ENCODE results near the gene PLEKHO2.
A peak's percentile ranks its signal among the peaks of the same experiment; 100 is the strongest.

PLEKHO2 gene

DNA sequence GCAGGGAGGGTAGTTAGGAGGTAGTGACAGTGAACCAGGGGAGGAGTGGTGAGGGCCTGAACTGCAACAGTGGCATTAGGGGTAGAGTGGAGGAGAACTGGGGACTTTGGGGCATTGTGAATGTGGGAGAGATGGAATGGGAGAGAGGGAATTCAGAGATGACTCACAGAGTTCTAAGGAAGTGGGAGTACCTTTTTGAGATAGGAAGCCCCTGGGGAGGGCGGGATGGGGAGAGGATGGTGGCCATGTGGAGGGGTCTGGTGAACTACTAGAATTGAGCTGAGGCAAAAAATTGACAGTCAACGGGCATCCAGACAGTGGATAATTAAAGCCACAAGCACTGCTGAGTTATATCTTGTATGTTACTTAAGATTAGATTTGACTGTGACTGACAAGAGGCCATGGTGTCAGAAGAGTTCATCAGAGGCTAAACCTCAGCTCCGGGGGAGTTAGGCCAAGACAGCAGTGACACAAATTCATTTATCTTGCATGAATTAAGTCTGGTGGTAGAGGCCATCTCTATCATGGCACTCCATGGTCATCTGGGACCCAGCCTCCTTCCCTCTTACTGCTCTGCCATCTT lies 34.0 kb downstream of the PLEKHO2 start:
- TF ChIP-seq, protein P1, sequence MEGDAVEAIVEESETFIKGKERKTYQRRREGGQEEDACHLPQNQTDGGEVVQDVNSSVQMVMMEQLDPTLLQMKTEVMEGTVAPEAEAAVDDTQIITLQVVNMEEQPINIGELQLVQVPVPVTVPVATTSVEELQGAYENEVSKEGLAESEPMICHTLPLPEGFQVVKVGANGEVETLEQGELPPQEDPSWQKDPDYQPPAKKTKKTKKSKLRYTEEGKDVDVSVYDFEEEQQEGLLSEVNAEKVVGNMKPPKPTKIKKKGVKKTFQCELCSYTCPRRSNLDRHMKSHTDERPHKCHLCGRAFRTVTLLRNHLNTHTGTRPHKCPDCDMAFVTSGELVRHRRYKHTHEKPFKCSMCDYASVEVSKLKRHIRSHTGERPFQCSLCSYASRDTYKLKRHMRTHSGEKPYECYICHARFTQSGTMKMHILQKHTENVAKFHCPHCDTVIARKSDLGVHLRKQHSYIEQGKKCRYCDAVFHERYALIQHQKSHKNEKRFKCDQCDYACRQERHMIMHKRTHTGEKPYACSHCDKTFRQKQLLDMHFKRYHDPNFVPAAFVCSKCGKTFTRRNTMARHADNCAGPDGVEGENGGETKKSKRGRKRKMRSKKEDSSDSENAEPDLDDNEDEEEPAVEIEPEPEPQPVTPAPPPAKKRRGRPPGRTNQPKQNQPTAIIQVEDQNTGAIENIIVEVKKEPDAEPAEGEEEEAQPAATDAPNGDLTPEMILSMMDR (conservative IDR thresholded peaks at IDR 0.05; ENCODE audit: control insufficient read depth, insufficient read depth, low read depth, low read length), result no peak
- no peak overlapping the region for H3K4me3 ChIP-seq (ENCODE audit: control insufficient read depth, low read depth, low read length)
- DNase-seq (ENCODE audit: low read depth), result no peak

DNA sequence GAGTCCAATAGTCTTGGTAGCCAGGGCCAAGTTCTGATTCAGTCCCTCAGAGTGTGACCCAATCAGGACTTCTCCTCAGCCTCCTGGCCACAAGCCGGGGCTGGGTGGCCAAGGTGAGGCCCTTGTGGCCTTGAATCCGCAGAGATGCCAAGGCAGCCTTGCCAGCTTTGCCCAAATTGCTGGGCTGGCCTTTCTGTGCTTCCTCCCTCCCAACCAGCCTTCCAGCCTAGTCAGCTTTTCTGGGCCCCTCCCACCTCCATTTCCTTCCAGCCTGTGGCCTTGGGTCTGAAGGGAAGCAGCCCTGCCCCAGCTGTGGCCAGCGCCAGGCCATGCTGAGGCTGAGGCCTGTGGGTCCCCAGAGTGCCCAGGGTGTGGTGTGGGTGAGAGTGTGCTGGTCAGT lies 35.7 kb downstream of the PLEKHO2 start:
- TF ChIP-seq, protein P1 (conservative IDR thresholded peaks at IDR 0.05; ENCODE audit: control insufficient read depth, insufficient read depth, low read depth, low read length), result no peak
- H3K4me3 ChIP-seq (ENCODE audit: control insufficient read depth, low read depth, low read length), result no peak overlapping the region
- DNase-seq (ENCODE audit: low read depth), result no peak

DNA sequence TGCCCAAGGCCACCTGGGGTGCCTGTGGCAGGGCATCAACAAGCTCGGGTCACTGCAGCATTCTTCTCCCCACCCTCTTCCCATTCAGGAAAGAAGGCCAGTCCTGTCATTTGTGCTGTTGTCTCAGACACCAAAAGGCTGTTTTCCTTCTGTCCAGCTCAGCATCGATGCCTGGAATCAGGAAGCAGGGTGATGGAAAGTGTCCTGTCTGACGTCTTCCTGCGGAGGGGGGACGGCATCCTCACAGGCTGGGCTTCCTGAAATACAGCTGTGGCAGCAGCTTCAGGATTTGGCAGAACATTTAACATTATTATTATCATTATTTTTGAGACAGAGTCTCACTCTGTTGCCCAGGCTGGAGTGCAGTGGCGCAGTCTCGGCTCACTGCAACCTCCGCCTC lies 37.0 kb downstream of the PLEKHO2 start:
- TF ChIP-seq, protein P1 (conservative IDR thresholded peaks at IDR 0.05; ENCODE audit: control insufficient read depth, insufficient read depth, low read depth, low read length), result no peak
- H3K4me3 ChIP-seq (ENCODE audit: control insufficient read depth, low read depth, low read length), result no peak overlapping the region
- no peak for DNase-seq (ENCODE audit: low read depth)

DNA sequence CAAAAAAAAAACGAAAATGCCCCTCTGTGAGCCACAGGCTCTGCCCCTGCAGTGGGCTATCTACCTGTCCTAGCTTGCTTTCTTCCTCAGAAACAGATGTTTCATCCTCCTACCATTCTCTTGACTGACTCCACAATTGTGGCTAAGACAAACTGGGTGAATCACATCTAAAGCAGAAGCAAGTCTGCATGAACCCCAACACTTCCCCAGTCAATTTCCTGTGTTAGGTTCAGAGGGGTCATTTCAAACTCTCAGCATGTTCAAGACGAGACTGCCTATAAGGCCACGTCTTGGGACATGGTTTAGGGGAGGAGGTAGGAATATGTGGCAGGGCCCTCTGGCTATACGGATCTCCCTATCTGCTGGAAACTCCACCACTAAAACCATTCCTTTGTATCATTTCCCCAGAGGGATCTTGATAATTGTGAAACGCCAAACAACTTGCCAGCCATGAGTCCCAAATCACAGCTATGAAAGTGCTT lies 41.4 kb downstream of the PLEKHO2 start:
- TF ChIP-seq, protein P1 (conservative IDR thresholded peaks at IDR 0.05; ENCODE audit: control insufficient read depth, insufficient read depth, low read depth, low read length), result no peak
- H3K4me3 ChIP-seq (ENCODE audit: control insufficient read depth, low read depth, low read length), result no peak overlapping the region
- peak; percentile 52 for DNase-seq (ENCODE audit: low read depth)

DNA sequence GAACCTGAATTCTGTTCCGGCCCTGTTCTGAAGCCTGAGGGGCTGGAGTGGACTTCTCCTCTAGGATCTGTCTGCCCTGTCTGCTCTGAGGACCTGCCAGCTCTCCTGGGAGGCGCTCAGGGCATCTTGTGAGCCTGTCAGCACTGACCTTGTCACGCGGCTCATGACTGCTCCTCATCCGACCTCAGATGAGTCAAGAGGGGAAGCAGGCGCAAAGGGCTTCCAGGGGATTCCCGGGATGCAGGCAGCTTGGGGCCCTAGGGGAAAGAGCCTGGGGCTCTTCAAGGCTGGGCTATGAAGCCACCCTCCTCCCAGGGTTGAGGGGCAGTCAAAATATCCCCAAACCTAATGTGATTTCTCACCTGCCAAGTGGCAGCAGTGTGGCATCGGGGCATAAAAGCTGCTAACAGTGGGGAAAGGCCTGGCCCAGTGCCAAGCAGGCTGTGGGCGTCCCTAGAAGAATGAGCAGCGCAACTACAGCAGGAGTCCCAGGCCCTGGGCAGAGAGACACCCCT lies 42.3 kb downstream of the PLEKHO2 start:
- DNase-seq (ENCODE audit: low read depth), result peak; percentile 94
- TF ChIP-seq, protein P1 (conservative IDR thresholded peaks at IDR 0.05; ENCODE audit: control insufficient read depth, insufficient read depth, low read depth, low read length), result no peak
- no peak overlapping the region for H3K4me3 ChIP-seq (ENCODE audit: control insufficient read depth, low read depth, low read length)

DNA sequence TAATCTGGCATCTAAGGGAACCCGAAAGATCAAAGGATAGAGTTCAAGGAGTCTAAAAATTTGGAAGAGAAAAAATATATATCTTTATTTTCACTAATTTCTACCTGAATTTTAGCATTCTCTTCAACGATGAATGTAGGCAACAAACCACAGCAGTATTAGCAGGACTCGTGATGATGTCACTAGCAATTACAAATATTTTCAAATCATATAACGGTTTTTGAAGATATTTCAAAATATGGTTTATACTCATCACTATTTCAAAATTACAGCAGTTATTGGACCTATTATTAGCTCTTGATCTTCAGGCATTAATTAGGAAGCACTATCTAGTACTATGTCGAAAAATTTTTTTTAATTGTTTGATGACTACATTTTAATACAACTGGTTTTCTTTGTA lies 43.0 kb downstream of the PLEKHO2 start:
- no peak overlapping the region for H3K4me3 ChIP-seq (ENCODE audit: control insufficient read depth, low read depth, low read length)
- TF ChIP-seq, protein P1 (conservative IDR thresholded peaks at IDR 0.05; ENCODE audit: control insufficient read depth, insufficient read depth, low read depth, low read length), result no peak
- peak; percentile 9 for DNase-seq (ENCODE audit: low read depth)

All from fibroblast of mammary gland (primary cell).